HepG2 (cell line): ENCODE results near the gene PSMB3. TPM values are rescaled to one million over a fixed set of nuclear protein-coding genes. Genes with fewer than 3 reads are reported as not detected.
A peak's percentile ranks its signal among the peaks of the same experiment; 100 is the strongest.

ENCODE experiments used
- ARNT ChIP-seq: fragments of 450-650 bp; IDR thresholded peaks from 2 replicates; pipeline ENCODE4 v1.6.1; 2017
- FOXP1 ChIP-seq, 2 experiments: fragments of 450-650 bp in 1 of 2; IDR thresholded peaks; 2 replicates each; pipeline ENCODE4 v1.6.1; 2017 to 2018; ENCODE audit warnings: antibody characterized with exemption in 1 of 2
- GPBP1L1 ChIP-seq: sonication (generic); formaldehyde crosslinking; IDR thresholded peaks from 2 replicates; pipeline ENCODE4 v1.5.0; 2020; ENCODE audit warnings: mild to moderate bottlenecking, missing genetic modification reagents
- NCOA1 ChIP-seq: sonication (generic); formaldehyde crosslinking; IDR thresholded peaks from 2 replicates; pipeline ENCODE4 v1.9.0; 2021; ENCODE audit warnings: missing genetic modification reagents
- NFKBIZ ChIP-seq: IDR thresholded peaks from 2 replicates; pipeline ENCODE4 v1.6.1; 2018; ENCODE audit warnings: missing genetic modification reagents, missing compliant biosample characterization
- RAD51 ChIP-seq: fragments of 450-650 bp; IDR thresholded peaks from 2 replicates; pipeline ENCODE4 v1.6.1; 2016; ENCODE audit warnings: borderline replicate concordance
- STAG1 ChIP-seq: sonication (generic); formaldehyde crosslinking; IDR thresholded peaks from 2 replicates; pipeline ENCODE4 v1.4.0; 2020; ENCODE audit warnings: missing genetic modification reagents
- TFE3 ChIP-seq: IDR thresholded peaks from 2 replicates; pipeline ENCODE4 v1.6.1; 2016
- ZNF207 ChIP-seq: fragments of 450-650 bp; IDR thresholded peaks from 2 replicates; pipeline ENCODE4 v1.6.1; 2016; ENCODE audit warnings: antibody characterized with exemption, borderline replicate concordance
- ZNF274 ChIP-seq: sonication (generic); formaldehyde crosslinking; IDR thresholded peaks from 2 replicates; pipeline ENCODE4 v1.5.1; 2020; ENCODE audit warnings: mild to moderate bottlenecking, missing genetic modification reagents
- ZNF329 ChIP-seq: sonication (generic); formaldehyde crosslinking; IDR thresholded peaks from 2 replicates; pipeline ENCODE4 v1.9.0; 2021; ENCODE audit warnings: low read depth, mild to moderate bottlenecking, missing genetic modification reagents
- ZNF513 ChIP-seq: sonication (generic); formaldehyde crosslinking; conservative IDR thresholded peaks from 2 replicates; pipeline ENCODE4 v1.5.0; 2020; ENCODE audit warnings: missing genetic modification reagents
- ZNF569 ChIP-seq: sonication (generic); formaldehyde crosslinking; IDR thresholded peaks from 2 replicates; pipeline ENCODE4 v1.5.0; 2020; ENCODE audit warnings: mild to moderate bottlenecking, missing genetic modification reagents, moderate library complexity, borderline replicate concordance
- ZNF788 ChIP-seq: sonication (generic); formaldehyde crosslinking; IDR thresholded peaks from 2 replicates; pipeline ENCODE4 v1.5.0; 2020; ENCODE audit warnings: mild to moderate bottlenecking, missing genetic modification reagents, borderline replicate concordance
- polyA plus RNA-seq, 8 experiments: library from polyadenylated mRNA; depleted of rRNA in 3 of 8; stranded (reverse) in 7 of 8; unstranded in 1 of 8; fragments of >200 nt; fragmentation: Illumina TruSeq in 4 of 8; extraction: Trizol in 4 of 8; gene quantifications; 2 replicates each; pipeline versions ENCODE4 v1.2.1 to v1.2.3, GENCODE V29; 2011 to 2016; ENCODE audit warnings: low read depth in 4 of 8, missing spikeins in 1 of 8, mixed read lengths in 1 of 8; ENCODE audit not compliant: insufficient read depth in 1 of 8
- total RNA-seq, 5 experiments: library from RNA; depleted of rRNA; stranded (reverse); fragments of >200 nt; fragmentation: Illumina TruSeq; extraction: Trizol; gene quantifications; 2 replicates each; pipeline ENCODE4 v1.2.3, GENCODE V29; 2016; ENCODE audit warnings: low read depth in 1 of 5
- TF ChIP-seq, protein P1 (sequence below): sonication (generic); formaldehyde crosslinking; IDR thresholded peaks from 2 replicates; pipeline ENCODE4 v1.4.0; 2020; ENCODE audit warnings: missing genetic modification reagents
- TF ChIP-seq, protein P2 (sequence below): sonication (generic); formaldehyde crosslinking; IDR thresholded peaks from 2 replicates; pipeline ENCODE4 v1.8.0; 2022; ENCODE audit warnings: mild to moderate bottlenecking, missing genetic modification reagents

PSMB3 gene
- total and polyA plus RNA-seq, 2 of the 13 experiments (the other 11 are each of a cell fraction or from before 2014, with no cell fraction given): 366 to 517 TPM

DNA sequence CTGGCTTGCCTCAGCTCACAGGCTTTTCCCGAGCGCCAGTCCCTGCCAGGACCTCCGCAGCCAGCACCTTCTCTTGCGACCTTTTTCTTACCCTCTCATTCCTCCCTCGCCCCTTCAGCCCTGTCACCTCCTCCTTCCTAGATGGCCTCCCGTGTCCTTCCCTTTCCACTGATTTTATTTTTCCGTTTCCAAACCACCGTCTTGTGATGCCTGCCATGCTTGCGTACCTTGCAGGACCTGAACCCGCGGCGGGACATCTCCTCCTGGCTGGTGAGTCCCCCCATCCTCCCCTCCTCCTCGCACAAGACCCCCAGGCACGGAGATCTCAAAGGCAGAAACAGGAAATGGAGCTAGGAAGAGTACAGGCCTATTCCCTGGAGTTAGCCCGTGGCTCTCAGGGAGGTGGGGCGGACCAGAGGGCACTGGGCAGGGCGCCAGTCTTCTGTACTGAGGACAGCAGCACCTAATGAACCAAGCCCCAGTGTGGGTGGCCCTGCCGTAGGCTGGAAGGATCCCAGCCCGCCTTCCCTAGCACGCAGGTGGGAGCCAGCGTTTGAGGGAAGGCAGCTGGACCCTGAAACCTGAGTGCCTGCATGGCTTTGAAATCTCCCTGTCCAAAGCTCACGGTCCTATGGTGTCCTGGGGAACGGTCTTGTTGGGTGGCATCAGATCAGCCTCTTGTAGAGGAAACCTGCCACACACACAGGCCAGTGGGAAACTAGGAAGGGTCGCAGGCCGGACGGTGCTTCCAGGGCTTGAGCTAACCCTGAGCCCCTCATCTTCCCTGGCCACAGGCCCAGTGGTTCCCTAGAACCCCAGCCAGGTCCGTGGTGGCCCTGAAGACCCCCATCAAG lies 21.8 kb upstream of the PSMB3 start (continued):
- TF ChIP-seq, protein P1, sequence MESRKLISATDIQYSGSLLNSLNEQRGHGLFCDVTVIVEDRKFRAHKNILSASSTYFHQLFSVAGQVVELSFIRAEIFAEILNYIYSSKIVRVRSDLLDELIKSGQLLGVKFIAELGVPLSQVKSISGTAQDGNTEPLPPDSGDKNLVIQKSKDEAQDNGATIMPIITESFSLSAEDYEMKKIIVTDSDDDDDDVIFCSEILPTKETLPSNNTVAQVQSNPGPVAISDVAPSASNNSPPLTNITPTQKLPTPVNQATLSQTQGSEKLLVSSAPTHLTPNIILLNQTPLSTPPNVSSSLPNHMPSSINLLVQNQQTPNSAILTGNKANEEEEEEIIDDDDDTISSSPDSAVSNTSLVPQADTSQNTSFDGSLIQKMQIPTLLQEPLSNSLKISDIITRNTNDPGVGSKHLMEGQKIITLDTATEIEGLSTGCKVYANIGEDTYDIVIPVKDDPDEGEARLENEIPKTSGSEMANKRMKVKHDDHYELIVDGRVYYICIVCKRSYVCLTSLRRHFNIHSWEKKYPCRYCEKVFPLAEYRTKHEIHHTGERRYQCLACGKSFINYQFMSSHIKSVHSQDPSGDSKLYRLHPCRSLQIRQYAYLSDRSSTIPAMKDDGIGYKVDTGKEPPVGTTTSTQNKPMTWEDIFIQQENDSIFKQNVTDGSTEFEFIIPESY (CRISPR knock-in tag): no peak
- TF ChIP-seq TFE3 (CRISPR knock-in tag) (no peak), STAG1 (CRISPR knock-in tag) (no peak; the same call in 1 of the 2 replicates), ZNF569 (CRISPR knock-in tag) (no peak; the same call in 1 of the 2 replicates), GPBP1L1 (CRISPR knock-in tag) (no peak), ZNF274 (no peak; the same call in 1 of the 2 replicates), ZNF329 (CRISPR knock-in tag) (peak; percentile 57; the same call in 1 of the 2 replicates), ZNF513 (CRISPR knock-in tag) (0 out of 2 replicates have a peak, but pooled peaks have one; percentile 58), NCOA1 (no peak), FOXP1 (IDR thresholded peaks at IDR 0.05) (no peak), FOXP1 (CRISPR knock-in tag; IDR thresholded peaks at IDR 0.05) (0 out of 2 replicates have a peak, but pooled peaks have one; percentile 20), ARNT (no peak), ZNF207 (no peak), RAD51 (no peak), ZNF788 (CRISPR knock-in tag) (peak; percentile 65), NFKBIZ (CRISPR knock-in tag) (0 out of 2 replicates have a peak, but pooled peaks have one; percentile 70)
- TF ChIP-seq, protein P2, sequence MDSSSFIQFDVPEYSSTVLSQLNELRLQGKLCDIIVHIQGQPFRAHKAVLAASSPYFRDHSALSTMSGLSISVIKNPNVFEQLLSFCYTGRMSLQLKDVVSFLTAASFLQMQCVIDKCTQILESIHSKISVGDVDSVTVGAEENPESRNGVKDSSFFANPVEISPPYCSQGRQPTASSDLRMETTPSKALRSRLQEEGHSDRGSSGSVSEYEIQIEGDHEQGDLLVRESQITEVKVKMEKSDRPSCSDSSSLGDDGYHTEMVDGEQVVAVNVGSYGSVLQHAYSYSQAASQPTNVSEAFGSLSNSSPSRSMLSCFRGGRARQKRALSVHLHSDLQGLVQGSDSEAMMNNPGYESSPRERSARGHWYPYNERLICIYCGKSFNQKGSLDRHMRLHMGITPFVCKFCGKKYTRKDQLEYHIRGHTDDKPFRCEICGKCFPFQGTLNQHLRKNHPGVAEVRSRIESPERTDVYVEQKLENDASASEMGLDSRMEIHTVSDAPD (CRISPR knock-in tag): peak; percentile 53; the same call in 1 of the 2 replicates
